ENCODE data around the gene AP5S1. TPM values are rescaled to one million over a fixed set of nuclear protein-coding genes. Genes with fewer than 3 reads are reported as not detected.

AP5S1 gene
- total RNA-seq, 1 donor from 2014 or later: 12.8 TPM

DNA sequence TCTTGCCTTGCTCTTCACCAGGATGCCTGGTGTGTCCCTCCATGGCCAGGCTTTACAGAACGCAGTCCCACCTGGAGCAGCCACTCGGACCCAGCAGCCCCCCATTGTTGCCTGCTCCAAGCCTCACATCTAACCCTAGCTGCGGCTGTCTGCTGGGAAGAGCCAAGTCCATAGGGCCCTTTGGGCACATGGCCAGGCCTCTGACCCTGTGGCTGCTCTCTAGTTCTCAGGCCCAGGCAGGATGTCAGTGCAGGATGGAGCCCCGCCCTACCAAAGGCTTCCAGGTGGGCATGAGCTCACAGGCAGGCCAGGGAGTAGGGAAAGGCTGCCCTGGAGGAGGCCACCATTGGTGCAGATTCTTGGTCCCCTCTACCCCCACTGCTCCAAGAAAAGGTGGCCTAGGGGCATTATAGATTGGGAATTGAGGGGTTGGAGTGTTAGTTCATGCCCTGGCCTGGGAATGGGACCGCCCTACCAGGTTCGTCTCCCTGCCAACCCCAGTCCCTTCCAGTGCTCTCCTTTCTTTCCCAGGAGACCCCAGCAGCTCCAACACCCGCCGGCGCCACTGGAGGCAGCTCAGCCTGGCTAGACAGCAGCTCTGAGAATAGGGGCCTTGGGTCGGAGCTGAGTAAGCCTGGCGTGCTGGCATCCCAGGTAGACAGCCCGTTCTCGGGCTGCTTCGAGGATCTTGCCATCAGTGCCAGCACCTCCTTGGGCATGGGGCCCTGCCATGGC, 45.0 kb downstream of the AP5S1 start:
- Mint-ChIP-seq H3K36me3 (ENCODE audit: low read depth) (peaks cover 66% of the 10 kb centered on the region), H3K27ac (no peak overlapping the region), H3K4me3 (ENCODE audit: low read depth) (no peak overlapping the region), H3K27me3 (ENCODE audit: low read depth) (no peaks in the 10 kb centered on the region), H3K9me3 (no peaks in the 10 kb centered on the region), H3K4me1 (ENCODE audit: low read depth) (no peaks in the 10 kb centered on the region)
- intact Hi-C loops (cut with micrococcal nuclease): no loop called here
- DNase-seq (ENCODE audit: low spot score): no peak

DNA sequence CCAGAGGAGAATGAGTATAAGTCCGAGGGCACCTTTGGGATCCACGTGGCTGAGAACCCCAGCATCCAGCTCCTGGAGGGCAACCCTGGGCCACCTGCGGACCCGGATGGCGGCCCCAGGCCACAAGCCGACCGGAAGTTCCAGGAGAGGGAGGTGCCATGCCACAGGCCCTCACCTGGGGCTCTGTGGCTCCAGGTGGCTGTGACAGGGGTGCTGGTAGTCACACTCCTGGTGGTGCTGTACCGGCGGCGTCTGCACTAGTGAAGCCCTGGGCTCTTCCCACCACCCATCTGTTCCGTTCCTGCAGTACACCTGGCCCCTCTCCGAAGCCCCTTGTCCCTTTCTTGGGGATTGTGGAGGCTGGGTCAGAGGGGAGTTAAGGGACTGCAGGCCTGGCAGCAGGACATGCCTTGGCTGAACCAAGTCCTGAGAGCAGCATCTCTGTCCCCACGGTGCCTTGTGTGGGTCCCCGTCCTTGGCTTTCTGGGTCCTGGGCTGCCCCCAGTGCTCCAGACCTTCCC, 45.6 kb downstream of the AP5S1 start:
- DNase-seq (ENCODE audit: low spot score): no peak
- Mint-ChIP-seq H3K4me1 (ENCODE audit: low read depth) (no peaks in the 10 kb centered on the region), H3K27me3 (ENCODE audit: low read depth) (no peaks in the 10 kb centered on the region), H3K9me3 (no peaks in the 10 kb centered on the region), H3K36me3 (ENCODE audit: low read depth) (peaks cover 64% of the 10 kb centered on the region), H3K27ac (no peak overlapping the region), H3K4me3 (ENCODE audit: low read depth) (no peak overlapping the region)
- intact Hi-C loops (cut with micrococcal nuclease): no loop called here

DNA sequence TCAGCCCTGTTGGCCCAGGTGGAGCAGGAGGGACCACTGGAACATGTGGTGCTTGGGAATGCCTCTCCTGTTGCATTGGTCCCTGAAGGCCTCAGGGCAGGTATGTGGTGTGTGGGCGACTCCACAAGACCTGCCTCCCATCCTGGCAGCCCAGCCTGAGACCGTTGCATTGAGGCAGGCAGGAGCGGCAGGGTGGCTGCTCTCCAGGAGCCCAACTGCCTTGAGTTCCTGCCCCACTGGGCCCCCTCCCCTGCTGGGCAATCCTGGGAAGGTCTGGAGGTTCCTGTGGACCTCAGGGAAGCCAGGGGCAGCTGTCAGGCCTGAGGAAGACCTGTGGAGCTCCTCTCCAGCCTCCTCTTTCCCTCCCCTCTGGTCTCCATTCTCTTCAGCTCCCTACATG, 46.1 kb downstream of the AP5S1 start:
- no peaks in the 10 kb centered on the region for H3K27me3 Mint-ChIP-seq (ENCODE audit: low read depth)
- H3K9me3 Mint-ChIP-seq: no peaks in the 10 kb centered on the region
- intact Hi-C loops (cut with micrococcal nuclease): no loop called here
- H3K4me3 Mint-ChIP-seq (ENCODE audit: low read depth): no peak overlapping the region
- DNase-seq (ENCODE audit: low spot score): no peak
- H3K27ac Mint-ChIP-seq: no peak overlapping the region
- no peaks in the 10 kb centered on the region for H3K4me1 Mint-ChIP-seq (ENCODE audit: low read depth)
- H3K36me3 Mint-ChIP-seq (ENCODE audit: low read depth): peaks cover 59% of the 10 kb centered on the region

DNA sequence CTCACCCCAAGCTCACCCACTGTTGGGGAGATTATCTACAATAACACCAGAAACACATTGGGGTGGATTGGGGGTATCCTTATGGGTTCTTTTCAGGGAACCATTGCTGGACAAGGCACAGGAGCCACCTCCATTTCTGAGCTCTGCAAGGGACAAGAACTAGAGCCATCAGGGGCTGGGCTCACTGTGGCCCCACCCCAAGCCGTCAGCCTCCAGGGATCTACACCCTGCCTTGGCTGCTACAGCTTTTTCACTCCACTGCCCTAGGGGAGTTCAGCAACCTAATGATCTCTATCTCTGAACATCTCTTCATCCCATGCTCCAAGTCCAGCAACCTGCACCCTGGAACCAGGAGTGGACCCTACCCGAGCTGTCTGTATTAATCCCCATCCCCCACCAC, 47.5 kb downstream of the AP5S1 start:
- no peaks in the 10 kb centered on the region for H3K27me3 Mint-ChIP-seq (ENCODE audit: low read depth)
- intact Hi-C loops (cut with micrococcal nuclease): no loop called here
- peaks cover 57% of the 10 kb centered on the region for H3K36me3 Mint-ChIP-seq (ENCODE audit: low read depth)
- DNase-seq (ENCODE audit: low spot score): no peak
- no peaks in the 10 kb centered on the region for H3K4me1 Mint-ChIP-seq (ENCODE audit: low read depth)
- H3K27ac Mint-ChIP-seq: no peak overlapping the region
- H3K9me3 Mint-ChIP-seq: no peaks in the 10 kb centered on the region
- no peak overlapping the region for H3K4me3 Mint-ChIP-seq (ENCODE audit: low read depth)

DNA sequence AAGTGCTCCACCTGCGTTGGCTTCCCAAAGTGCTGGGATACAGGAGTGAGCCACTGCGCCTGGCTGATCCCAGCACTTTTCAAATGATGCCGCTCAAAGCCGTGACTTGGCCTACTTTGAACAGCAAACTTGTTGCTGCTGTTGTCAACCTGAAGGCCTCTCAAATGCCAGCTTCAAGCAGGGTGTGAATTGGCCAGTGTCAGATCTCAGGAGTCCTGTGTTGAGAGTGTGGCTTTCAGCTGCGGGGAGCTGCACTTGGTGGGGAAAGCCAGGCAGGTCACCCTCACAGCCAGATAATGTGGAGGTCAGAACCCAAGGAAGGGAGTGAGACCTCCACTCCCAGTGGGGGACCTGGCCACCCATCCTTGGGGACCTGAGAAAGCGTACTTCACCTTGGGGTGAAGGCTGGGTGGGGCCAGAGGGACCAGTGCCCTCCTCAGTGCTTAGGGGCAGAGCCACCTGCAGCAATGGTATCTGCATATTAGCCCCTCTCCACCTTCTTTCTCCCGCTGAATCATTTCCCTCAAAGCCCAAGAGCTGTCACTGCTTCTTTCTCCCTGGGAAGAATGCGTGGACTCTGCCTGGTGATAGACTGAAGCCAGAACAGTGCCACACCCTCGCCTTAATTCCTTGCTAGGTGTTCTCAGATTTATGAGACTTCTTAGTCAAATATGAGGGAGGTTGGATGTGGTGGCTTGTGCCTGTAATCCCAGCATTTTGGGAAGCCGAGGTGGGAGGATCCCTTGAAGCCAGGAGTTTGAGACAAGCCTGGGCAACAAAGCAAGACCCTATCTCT, 49.7 kb downstream of the AP5S1 start:
- Mint-ChIP-seq H3K9me3 (no peaks in the 10 kb centered on the region), H3K36me3 (ENCODE audit: low read depth) (peaks cover 53% of the 10 kb centered on the region)

DNA sequence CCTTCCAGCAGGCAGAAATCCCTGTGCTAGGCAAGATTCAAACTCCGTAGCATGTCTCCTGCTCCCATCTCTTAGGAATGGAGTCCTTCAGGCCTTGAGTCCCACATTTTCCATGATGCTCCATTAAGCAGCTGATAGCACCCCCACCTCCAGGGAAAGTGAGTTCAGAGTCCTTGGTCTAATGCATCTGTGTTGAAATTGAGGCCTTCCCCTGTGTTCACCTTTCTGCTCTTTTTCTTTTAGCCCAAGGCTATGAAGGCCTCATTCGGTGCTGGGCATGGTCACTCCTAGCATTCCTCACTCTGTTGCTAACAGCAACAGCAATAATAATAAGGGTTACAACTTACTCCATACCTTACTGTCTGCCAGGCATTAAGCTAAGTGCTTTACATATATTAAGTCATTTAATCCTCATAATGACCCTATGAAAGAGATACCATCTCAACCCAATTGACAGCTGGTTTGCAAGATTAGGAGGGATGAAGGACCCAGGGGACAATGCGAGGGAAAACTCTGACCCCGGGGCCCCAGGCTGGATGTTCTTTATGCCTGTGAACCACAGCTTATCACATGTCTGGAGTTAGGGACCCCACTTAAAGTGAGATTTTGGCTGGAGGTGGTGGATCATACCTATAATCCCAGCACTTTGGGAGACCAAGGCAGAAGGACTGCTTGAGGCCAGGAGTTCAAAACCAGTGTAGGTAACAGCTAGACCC, 51.4 kb downstream of the AP5S1 start:
- Mint-ChIP-seq H3K4me3 (ENCODE audit: low read depth) (no peak overlapping the region), H3K9me3 (no peaks in the 10 kb centered on the region), H3K4me1 (ENCODE audit: low read depth) (peaks cover 7% of the 10 kb centered on the region), H3K27ac (no peak overlapping the region), H3K27me3 (ENCODE audit: low read depth) (no peaks in the 10 kb centered on the region), H3K36me3 (ENCODE audit: low read depth) (peaks cover 56% of the 10 kb centered on the region)
- DNase-seq (ENCODE audit: low spot score): no peak
- intact Hi-C loops (cut with micrococcal nuclease): no loop called here

More for the DNA sequence above, 49.7 kb downstream of the AP5S1 start:
- Mint-ChIP-seq H3K27me3 (ENCODE audit: low read depth) (no peaks in the 10 kb centered on the region), H3K27ac (no peak overlapping the region), H3K4me1 (ENCODE audit: low read depth) (peaks cover 2% of the 10 kb centered on the region), H3K4me3 (ENCODE audit: low read depth) (no peak overlapping the region)
- DNase-seq (ENCODE audit: low spot score): no peak
- intact Hi-C loops (cut with micrococcal nuclease): no loop called here

DNA sequence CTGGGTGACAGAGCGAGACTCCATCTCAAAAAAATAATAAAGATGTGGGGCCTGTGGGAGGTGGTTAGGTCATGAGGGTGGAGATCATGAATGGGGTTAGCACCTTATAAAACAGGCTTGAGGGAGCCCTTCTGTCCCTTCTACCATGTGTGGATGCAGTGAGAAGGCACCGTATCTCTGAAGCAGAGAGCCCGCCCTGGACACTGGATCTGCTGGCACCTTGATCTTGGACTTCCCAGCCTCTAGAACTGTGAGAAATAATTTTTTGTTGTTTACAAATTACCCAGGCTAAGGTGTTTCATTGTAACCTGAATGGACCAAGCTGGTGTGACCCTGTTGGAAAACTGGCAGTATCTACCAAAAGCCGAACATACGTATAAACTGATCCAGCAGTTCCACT, 53.2 kb downstream of the AP5S1 start:
- intact Hi-C loops (cut with micrococcal nuclease): no loop called here
- Mint-ChIP-seq H3K27ac (no peak overlapping the region), H3K9me3 (no peaks in the 10 kb centered on the region), H3K4me3 (ENCODE audit: low read depth) (no peak overlapping the region), H3K36me3 (ENCODE audit: low read depth) (peaks cover 48% of the 10 kb centered on the region), H3K27me3 (ENCODE audit: low read depth) (no peaks in the 10 kb centered on the region), H3K4me1 (ENCODE audit: low read depth) (peaks cover 7% of the 10 kb centered on the region)
- no peak for DNase-seq (ENCODE audit: low spot score)

DNA sequence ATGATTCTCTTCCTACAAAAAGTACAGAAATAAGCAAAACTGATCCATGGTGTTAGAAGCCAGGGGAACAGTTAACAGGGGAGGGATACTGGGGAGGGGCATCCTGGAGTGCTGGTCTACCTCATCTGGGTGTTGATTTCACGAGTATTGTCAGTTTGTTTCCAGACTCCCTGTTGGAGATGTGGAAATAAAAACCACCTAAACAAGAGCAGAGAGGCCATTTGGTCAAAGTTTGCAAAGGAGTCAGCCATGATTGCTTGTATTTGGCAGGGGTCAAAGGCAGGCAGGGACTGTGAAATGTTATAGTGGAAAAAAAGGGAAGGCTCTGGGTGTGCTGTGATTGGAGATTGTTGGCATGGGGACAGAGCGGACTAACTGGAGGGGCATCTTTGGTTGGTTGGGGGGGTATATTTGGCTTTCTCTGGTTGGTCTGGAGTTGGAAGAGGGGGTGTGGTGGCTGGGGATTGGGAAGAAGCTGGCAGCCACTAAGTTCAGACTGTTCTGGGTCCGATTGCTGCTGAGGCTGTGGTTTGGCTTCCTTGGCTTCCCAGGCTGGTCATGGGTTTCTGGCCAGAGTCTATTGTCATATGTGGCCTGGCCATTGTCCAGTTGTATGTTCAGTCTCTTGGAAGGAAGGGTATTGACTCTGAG, 54.0 kb downstream of the AP5S1 start:
- H3K9me3 Mint-ChIP-seq: no peaks in the 10 kb centered on the region
- H3K27ac Mint-ChIP-seq: no peak overlapping the region
- H3K4me3 Mint-ChIP-seq (ENCODE audit: low read depth): no peak overlapping the region
- peaks cover 51% of the 10 kb centered on the region for H3K36me3 Mint-ChIP-seq (ENCODE audit: low read depth)
- H3K4me1 Mint-ChIP-seq (ENCODE audit: low read depth): peaks cover 7% of the 10 kb centered on the region
- no peak for DNase-seq (ENCODE audit: low spot score)
- intact Hi-C loops (cut with micrococcal nuclease): no loop called here
- H3K27me3 Mint-ChIP-seq (ENCODE audit: low read depth): no peaks in the 10 kb centered on the region

DNA sequence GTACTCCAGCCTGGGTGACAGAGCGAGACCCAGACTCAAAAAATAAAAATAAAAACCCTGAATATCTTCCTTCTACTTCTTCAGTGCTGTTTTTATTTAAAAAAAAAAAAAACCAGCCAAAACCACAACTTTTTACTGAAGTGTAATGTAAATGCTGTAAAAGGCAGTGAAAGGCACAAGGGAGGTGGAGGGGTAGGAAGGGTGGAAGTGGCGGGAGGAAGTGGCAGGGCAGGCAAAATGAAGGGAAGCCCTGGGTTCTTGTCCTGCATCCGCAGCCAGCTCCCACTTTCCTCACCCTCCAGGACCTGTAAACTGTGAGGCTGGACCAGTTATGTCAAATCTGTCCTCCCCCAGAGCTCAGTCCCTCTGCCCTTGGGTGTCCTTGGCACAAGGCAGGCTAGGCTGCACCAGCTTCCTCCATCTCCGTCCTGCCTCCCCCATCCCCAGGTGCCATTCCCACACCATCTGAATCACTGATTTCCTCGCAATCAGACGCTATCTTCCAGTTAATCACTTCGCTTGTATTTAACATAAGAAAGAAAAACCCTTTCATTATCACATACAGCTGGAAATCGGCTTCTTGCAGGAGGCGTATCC, 55.1 kb downstream of the AP5S1 start:
- Mint-ChIP-seq H3K27me3 (ENCODE audit: low read depth) (no peaks in the 10 kb centered on the region), H3K4me1 (ENCODE audit: low read depth) (peaks cover 7% of the 10 kb centered on the region), H3K27ac (no peak overlapping the region), H3K9me3 (no peaks in the 10 kb centered on the region), H3K36me3 (ENCODE audit: low read depth) (peaks cover 48% of the 10 kb centered on the region), H3K4me3 (ENCODE audit: low read depth) (no peak overlapping the region)
- DNase-seq (ENCODE audit: low spot score): no peak
- intact Hi-C loops (cut with micrococcal nuclease): no loop called here

DNA sequence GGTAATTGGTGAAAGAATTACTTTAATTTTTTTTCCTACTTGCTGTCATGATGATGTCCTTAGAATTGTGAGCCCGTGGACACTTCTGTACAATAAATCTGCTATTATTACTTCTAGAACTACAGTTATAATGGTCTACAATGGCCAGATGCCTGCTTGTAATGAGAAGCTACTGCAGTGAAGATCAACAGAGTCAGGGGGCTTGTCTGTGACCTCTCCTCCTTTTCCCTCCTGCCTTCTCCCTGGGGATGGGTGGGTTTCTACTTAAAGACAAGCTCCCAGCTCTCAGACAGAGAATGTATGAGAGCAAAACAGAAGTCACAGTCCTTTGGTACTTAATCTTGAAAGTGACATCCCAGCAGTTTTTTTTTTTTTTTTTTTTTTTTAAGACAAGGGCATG, 55.7 kb downstream of the AP5S1 start:
- Mint-ChIP-seq H3K9me3 (no peaks in the 10 kb centered on the region), H3K4me3 (ENCODE audit: low read depth) (no peak overlapping the region), H3K36me3 (ENCODE audit: low read depth) (peaks cover 45% of the 10 kb centered on the region), H3K27ac (no peak overlapping the region), H3K4me1 (ENCODE audit: low read depth) (peaks cover 7% of the 10 kb centered on the region), H3K27me3 (ENCODE audit: low read depth) (no peaks in the 10 kb centered on the region)
- intact Hi-C loops (cut with micrococcal nuclease): no loop called here
- no peak for DNase-seq (ENCODE audit: low spot score)

DNA sequence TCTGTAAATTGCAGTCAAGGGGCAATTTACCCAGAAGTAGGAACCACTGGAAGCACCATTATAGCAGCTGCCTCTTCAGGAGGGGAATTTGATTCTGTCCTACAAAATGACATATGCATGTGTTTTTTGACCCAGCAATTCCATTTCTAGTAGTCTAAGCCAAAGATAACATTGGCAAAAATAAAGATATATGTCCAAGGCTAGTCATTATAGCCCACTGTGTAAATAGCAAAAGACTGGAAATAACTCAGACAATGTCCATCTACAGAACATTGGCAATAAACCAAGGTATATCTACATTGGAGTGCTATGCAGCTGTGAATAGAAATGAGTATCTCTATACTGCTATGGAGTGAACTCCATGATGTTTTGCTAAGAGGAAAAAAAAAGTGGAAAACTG, 56.3 kb downstream of the AP5S1 start:
- Mint-ChIP-seq H3K4me1 (ENCODE audit: low read depth) (peaks cover 7% of the 10 kb centered on the region), H3K4me3 (ENCODE audit: low read depth) (no peak overlapping the region), H3K27me3 (ENCODE audit: low read depth) (no peaks in the 10 kb centered on the region), H3K9me3 (no peaks in the 10 kb centered on the region), H3K27ac (no peak overlapping the region), H3K36me3 (ENCODE audit: low read depth) (peaks cover 46% of the 10 kb centered on the region)
- no peak for DNase-seq (ENCODE audit: low spot score)
- intact Hi-C loops (cut with micrococcal nuclease): no loop called here
